GM19468 (cell line): Measurements from ENCODE around the gene OR8H2.
"Not testable (repeated sequence)": the region's sequence is repeated elsewhere in the genome, so short reads cannot be mapped to it uniquely, and the experiment has no call there.

ENCODE experiments used
- ATAC-seq: cut with Tn5 transposase; IDR thresholded peaks from one replicate; pipeline ENCODE4 v1.9.1; 2021; ENCODE audit warnings: mild to moderate bottlenecking, moderate library complexity, moderate number of reproducible peaks; ENCODE audit not compliant: unreplicated experiment; ENCODE audit errors: extremely low read depth

Gene OR8H2

GRCh38 chr11:56103210-56103737, at the start of gene OR8H2:
Gene OR8H2, plus strand, starts transcription at chr11:56103687. Its CDS starts 1,356 bp downstream, at chr11:56105043.
- ATAC-seq = no peak

- not testable (repeated sequence) for ATAC-seq
These were observed 47.1 kb upstream of the OR8H2 start for GRCh38 chr11:56056366-56056765.

GRCh38 chr11:56057661-56058237, 45.7 kb upstream of the OR8H2 start:
- ATAC-seq = not testable (repeated sequence)

GRCh38 chr11:56058260-56058780, 45.2 kb upstream of the OR8H2 start:
- not testable (repeated sequence) for ATAC-seq

- no peak for ATAC-seq
These were observed 36.5 kb upstream of the OR8H2 start for GRCh38 chr11:56066980-56067379.

GRCh38 chr11:56089697-56090096, 13.8 kb upstream of the OR8H2 start:
- no peak for ATAC-seq

GRCh38 chr11:56093008-56093407, 10.5 kb upstream of the OR8H2 start, which contains the start of gene OR8I2:
Gene OR8I2, plus strand, starts transcription at chr11:56093308. Its CDS starts 0 bp downstream, at chr11:56093308.
- ATAC-seq = no peak

GRCh38 chr11:56122073-56122472, 18.6 kb downstream of the OR8H2 start, which contains the start of gene OR8H3:
Gene OR8H3, plus strand, starts transcription at chr11:56122373. Its CDS starts 0 bp downstream, at chr11:56122373.
- no peak for ATAC-seq

GRCh38 chr11:56140151-56140661, 36.7 kb downstream of the OR8H2 start, which contains the start of gene OR8J3:
Gene OR8J3, minus strand, starts transcription at chr11:56140201. Its CDS starts 2,483 bp downstream, at chr11:56137718.
- no peak for ATAC-seq

GRCh38 chr11:56143681-56144080, 40.2 kb downstream of the OR8H2 start:
- not testable (repeated sequence) for ATAC-seq

- no peak for ATAC-seq
These were observed 47.9 kb downstream of the OR8H2 start for GRCh38 chr11:56151376-56151775.

- ATAC-seq = no peak
These were observed 48.8 kb downstream of the OR8H2 start for GRCh38 chr11:56152333-56152732.
